Gastroesophageal sphincter (tissue), 4 donors: Measurements from ENCODE around the gene NAA10. TPM values are rescaled to one million over a fixed set of nuclear protein-coding genes. Genes with fewer than 3 reads are reported as not detected.

Experiments
- ATAC-seq: fragments of 150-250 bp; one replicate; pipeline ENCODE4 v1.9.1; 2016; ENCODE audit warnings: mild to moderate bottlenecking, moderate library complexity
- H3K27ac ChIP-seq, 4 donors: fragments of 200-600 bp; sonication (generic) in 3 of 4; 1 replicate in 3 of 4; 2 replicates in 1 of 4; pipeline ENCODE4 v1.5.1; 2016 to 2019
- H3K27me3 ChIP-seq: fragments of 200-600 bp; sonication (generic); one replicate; pipeline ENCODE4 v1.5.1; 2019
- H3K36me3 ChIP-seq, 2 donors: fragments of 200-600 bp; sonication (generic); one replicate each; pipeline ENCODE4 v1.5.1; 2019; ENCODE audit warnings: control low read depth in 1 of 2
- H3K4me1 ChIP-seq, 3 donors: fragments of 200-600 bp; sonication (generic); 1 replicate in 2 of 3; 2 replicates in 1 of 3; pipeline ENCODE4 v1.5.1; 2016 to 2019; ENCODE audit warnings: control low read depth in 2 of 3
- H3K4me3 ChIP-seq, 2 donors: fragments of 200-600 bp; sonication (generic); one replicate each; pipeline ENCODE4 v1.5.1; 2019; ENCODE audit warnings: mild to moderate bottlenecking in 1 of 2, moderate library complexity in 1 of 2
- H3K9me3 ChIP-seq, 3 donors: fragments of 200-600 bp; sonication (generic); one replicate each; pipeline ENCODE4 v1.5.1; 2017 to 2019; ENCODE audit warnings: control low read depth in 2 of 3
- EP300 ChIP-seq: sonication (generic); formaldehyde crosslinking; IDR thresholded peaks from one replicate; pipeline ENCODE4 v1.6.1; 2017; ENCODE audit warnings: antibody characterized with exemption, mild to moderate bottlenecking
- POLR2A ChIP-seq, 2 donors: fragments of 450-650 bp; IDR thresholded peaks; one replicate each; pipeline ENCODE4 v1.6.1; 2017; ENCODE audit warnings: antibody characterized with exemption in 2 of 2, mild to moderate bottlenecking in 2 of 2, moderate library complexity in 1 of 2
- POLR2AphosphoS5 ChIP-seq: sonication (generic); formaldehyde crosslinking; IDR thresholded peaks from one replicate; pipeline ENCODE4 v1.6.1; 2017; ENCODE audit warnings: antibody characterized with exemption
- WGBS, 2 donors: methylation state at CpG; one replicate each; pipeline ENCODE4 v1.1.5; 2018; ENCODE audit warnings: low coverage in 1 of 2; 5-methylcytosine and 5-hydroxymethylcytosine counted together
- total RNA-seq, 4 donors: library from RNA; depleted of rRNA; stranded (reverse); fragments of >200 nt; gene quantifications; one replicate each; pipeline ENCODE4 v1.1.0, GENCODE V29; 2016
- TF ChIP-seq, protein P1 (sequence below), 4 experiments: fragments of 200-600 bp in 2 of 4; fragments of 450-650 bp in 2 of 4; sonication (generic) in 1 of 4; IDR thresholded peaks; one replicate each; pipeline ENCODE4 v1.5.1; 2017 to 2019; ENCODE audit warnings: antibody characterized with exemption in 4 of 4, mild to moderate bottlenecking in 2 of 4, moderate library complexity in 2 of 4

The NAA10 gene
- total RNA-seq, 4 donors from 2014 or later: 68.3 to 103 (median 89.2) TPM

GRCh38 chrX:153903238-153903980 is 31.4 kb downstream of the NAA10 start:
- H3K36me3 ChIP-seq: no peaks in the 10 kb centered on the region
- no peaks in the 10 kb centered on the region for H3K27me3 ChIP-seq
- H3K9me3 ChIP-seq: no peaks in the 10 kb centered on the region
- peak overlapping the region in 3 of 4 donors; percentile 27 to 66 (median 38) for H3K27ac ChIP-seq
- H3K4me1 ChIP-seq: peaks cover 0 to 43% (median 3%) of the 10 kb centered on the region in 3 donors
- ATAC-seq: peak; percentile 31
- 67 to 89% methylated on average over 1 to 8 of the region's 18 CpGs for WGBS, 2 donors
- H3K4me3 ChIP-seq: peak overlapping the region in 1 of 2 donors; percentile 28
- TF ChIP-seq EP300: no peak

DNA sequence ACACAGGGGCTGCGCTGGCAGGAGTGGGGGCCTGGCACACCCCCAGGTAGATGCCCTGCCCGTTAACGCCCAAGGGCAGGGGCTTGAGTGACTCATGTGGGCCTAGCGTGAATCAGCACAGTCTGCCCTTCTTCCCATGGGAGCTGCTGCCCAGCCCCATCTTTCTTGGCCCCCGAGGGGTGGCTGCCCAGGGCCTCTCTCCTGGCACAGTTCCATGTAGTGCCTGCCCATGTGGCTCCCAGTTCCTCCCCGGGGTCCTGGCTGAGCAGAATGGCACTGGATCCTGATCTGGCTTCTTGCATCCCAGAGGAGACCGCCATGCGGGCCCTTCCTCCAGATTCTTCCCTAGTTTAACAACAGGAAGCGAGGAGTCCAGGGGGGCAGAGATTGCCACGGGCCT is 32.5 kb downstream of the NAA10 start:
- no peaks in the 10 kb centered on the region for H3K9me3 ChIP-seq
- H3K4me3 ChIP-seq: no peak overlapping the region
- ATAC-seq: no peak
- no peak overlapping the region for H3K27ac ChIP-seq
- H3K27me3 ChIP-seq: no peaks in the 10 kb centered on the region
- TF ChIP-seq, protein P1, sequence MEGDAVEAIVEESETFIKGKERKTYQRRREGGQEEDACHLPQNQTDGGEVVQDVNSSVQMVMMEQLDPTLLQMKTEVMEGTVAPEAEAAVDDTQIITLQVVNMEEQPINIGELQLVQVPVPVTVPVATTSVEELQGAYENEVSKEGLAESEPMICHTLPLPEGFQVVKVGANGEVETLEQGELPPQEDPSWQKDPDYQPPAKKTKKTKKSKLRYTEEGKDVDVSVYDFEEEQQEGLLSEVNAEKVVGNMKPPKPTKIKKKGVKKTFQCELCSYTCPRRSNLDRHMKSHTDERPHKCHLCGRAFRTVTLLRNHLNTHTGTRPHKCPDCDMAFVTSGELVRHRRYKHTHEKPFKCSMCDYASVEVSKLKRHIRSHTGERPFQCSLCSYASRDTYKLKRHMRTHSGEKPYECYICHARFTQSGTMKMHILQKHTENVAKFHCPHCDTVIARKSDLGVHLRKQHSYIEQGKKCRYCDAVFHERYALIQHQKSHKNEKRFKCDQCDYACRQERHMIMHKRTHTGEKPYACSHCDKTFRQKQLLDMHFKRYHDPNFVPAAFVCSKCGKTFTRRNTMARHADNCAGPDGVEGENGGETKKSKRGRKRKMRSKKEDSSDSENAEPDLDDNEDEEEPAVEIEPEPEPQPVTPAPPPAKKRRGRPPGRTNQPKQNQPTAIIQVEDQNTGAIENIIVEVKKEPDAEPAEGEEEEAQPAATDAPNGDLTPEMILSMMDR (IDR thresholded peaks at IDR 0.05): no peak
- TF ChIP-seq EP300 (no peak), POLR2A (IDR thresholded peaks at IDR 0.05) (no peak), POLR2AphosphoS5 (no peak)
- peaks cover 0 to 43% (median 3%) of the 10 kb centered on the region in 3 donors for H3K4me1 ChIP-seq
- no peaks in the 10 kb centered on the region for H3K36me3 ChIP-seq
- no CpG with 5 or more reads among the region's 10 CpGs for WGBS, 2 donors

DNA sequence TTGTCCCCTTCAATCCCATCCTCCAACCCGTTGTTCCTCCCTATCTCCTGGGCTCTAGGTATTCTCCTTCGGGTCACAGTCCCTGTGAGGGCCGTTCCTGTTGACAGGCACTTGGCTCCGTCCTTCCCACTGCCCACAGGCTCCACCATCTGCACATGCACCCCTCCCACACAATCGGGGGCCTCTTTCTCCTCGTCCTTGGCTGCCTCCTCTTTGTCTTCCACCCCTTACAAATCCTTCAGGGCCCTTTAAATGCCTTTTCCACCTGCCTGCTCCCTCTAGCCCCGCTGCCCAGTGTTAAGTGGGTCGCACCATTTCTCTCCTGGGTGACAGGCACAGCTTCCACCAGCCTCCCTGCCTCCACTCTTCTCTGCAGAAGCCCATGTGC is 33.1 kb downstream of the NAA10 start:
- Histone ChIP-seq H3K27ac (peak overlapping the region in 2 of 4 donors; percentile 44 to 52), H3K4me1 (peaks cover 0 to 43% (median 3%) of the 10 kb centered on the region in 3 donors), H3K27me3 (no peaks in the 10 kb centered on the region), H3K4me3 (no peak overlapping the region), H3K36me3 (no peaks in the 10 kb centered on the region), H3K9me3 (no peaks in the 10 kb centered on the region)
- 63 to 67% methylated on average over 6 to 8 of the region's 8 CpGs for WGBS, 2 donors
- no peak for TF ChIP-seq EP300
- no peak for TF ChIP-seq POLR2A (IDR thresholded peaks at IDR 0.05)
- no peak for ATAC-seq

GRCh38 chrX:153900831-153901752 is 33.7 kb downstream of the NAA10 start:
- WGBS, 2 donors: 32 to 58% methylated on average over 10 to 15 of the region's 26 CpGs
- no peak for TF ChIP-seq POLR2A (IDR thresholded peaks at IDR 0.05)
- TF ChIP-seq POLR2AphosphoS5: no peak
- TF ChIP-seq, protein P1 (IDR thresholded peaks at IDR 0.05): no peak
- no peak for TF ChIP-seq EP300
- Histone ChIP-seq H3K36me3 (no peaks in the 10 kb centered on the region), H3K27ac (peak overlapping the region in 2 of 4 donors; percentile 44 to 52), H3K4me3 (no peak overlapping the region), H3K9me3 (no peaks in the 10 kb centered on the region), H3K4me1 (peaks cover 0 to 43% (median 3%) of the 10 kb centered on the region in 3 donors), H3K27me3 (no peaks in the 10 kb centered on the region)
- ATAC-seq: peak; percentile 80

- TF ChIP-seq POLR2A (IDR thresholded peaks at IDR 0.05): no peak
- no peak for TF ChIP-seq EP300
- no peak for TF ChIP-seq POLR2AphosphoS5
- TF ChIP-seq, protein P1 (IDR thresholded peaks at IDR 0.05): no peak
- Histone ChIP-seq H3K4me3 (no peak overlapping the region), H3K4me1 (peaks cover 0 to 26% (median 0%) of the 10 kb centered on the region in 3 donors), H3K9me3 (no peaks in the 10 kb centered on the region), H3K36me3 (no peaks in the 10 kb centered on the region), H3K27me3 (no peaks in the 10 kb centered on the region), H3K27ac (no peak overlapping the region)
- ATAC-seq: no peak
Observed at GRCh38 chrX:153897899-153898298, 36.9 kb downstream of the NAA10 start.
